Tibial nerve (tissue), 4 donors: ENCODE results near the gene BRIX1. TPM values are rescaled to one million over a fixed set of nuclear protein-coding genes. Genes with fewer than 3 reads are reported as not detected.

ENCODE experiments used
- DNase-seq, 2 donors: peaks; one replicate each; pipeline ENCODE4 v3.0.0-alpha.2; 2019; ENCODE audit warnings: low spot score in 2 of 2
- H3K27ac ChIP-seq, 4 donors: fragments of 200-600 bp; sonication (generic) in 3 of 4; one replicate each; pipeline ENCODE4 v1.5.1; 2017 to 2019; ENCODE audit warnings: mild to moderate bottlenecking in 1 of 4
- H3K27me3 ChIP-seq, 2 donors: fragments of 200-600 bp; sonication (generic) in 1 of 2; one replicate each; pipeline versions ENCODE4 v1.5.1 to v1.6.0; 2017 to 2019
- H3K36me3 ChIP-seq, 3 donors: fragments of 200-600 bp; sonication (generic); one replicate each; pipeline ENCODE4 v1.5.1; 2018 to 2019
- H3K4me1 ChIP-seq, 4 donors: fragments of 200-600 bp; sonication (generic) in 3 of 4; one replicate each; pipeline ENCODE4 v1.5.1; 2017 to 2019
- H3K4me3 ChIP-seq, 4 donors: fragments of 200-600 bp; sonication (generic) in 3 of 4; one replicate each; pipeline ENCODE4 v1.5.1; 2017 to 2019; ENCODE audit warnings: mild to moderate bottlenecking in 1 of 4, moderate library complexity in 1 of 4
- H3K9me3 ChIP-seq, 4 donors: fragments of 200-600 bp; sonication (generic) in 3 of 4; one replicate each; pipeline ENCODE4 v1.5.1; 2017 to 2019
- EP300 ChIP-seq, 2 donors: sonication (generic); formaldehyde crosslinking; IDR thresholded peaks; one replicate each; pipeline ENCODE4 v1.6.1; 2017; ENCODE audit warnings: antibody characterized with exemption in 2 of 2, mild to moderate bottlenecking in 1 of 2
- POLR2A ChIP-seq, 2 donors: fragments of 450-650 bp; IDR thresholded peaks; one replicate each; pipeline ENCODE4 v1.6.1; 2017; ENCODE audit warnings: antibody characterized with exemption in 2 of 2, mild to moderate bottlenecking in 2 of 2, moderate library complexity in 2 of 2
- WGBS, 2 donors: methylation state at CpG; one replicate each; pipeline ENCODE4 v1.1.5; 2018; 5-methylcytosine and 5-hydroxymethylcytosine counted together
- total RNA-seq, 4 donors: library from RNA; depleted of rRNA; stranded (reverse); fragments of >200 nt; gene quantifications; one replicate each; pipeline ENCODE4 v1.1.0, GENCODE V29; 2016
- TF ChIP-seq, protein P1 (sequence below), 5 experiments: fragments of 200-600 bp in 3 of 5; fragments of 450-650 bp in 2 of 5; sonication (generic) in 3 of 5; IDR thresholded peaks; one replicate each; pipeline ENCODE4 v1.5.1; 2016 to 2019; ENCODE audit warnings: antibody characterized with exemption in 5 of 5, mild to moderate bottlenecking in 3 of 5, moderate library complexity in 2 of 5

BRIX1 gene
- total RNA-seq, 4 donors from 2014 or later = 15.7 to 33.7 (median 22.5) TPM

- Histone ChIP-seq H3K4me1 (peaks cover 0 to 6% (median 0%) of the 10 kb centered on the region in 4 donors), H3K9me3 (no peaks in the 10 kb centered on the region), H3K36me3 (no peaks in the 10 kb centered on the region), H3K4me3 (no peak overlapping the region), H3K27me3 (no peaks in the 10 kb centered on the region), H3K27ac (no peak overlapping the region)
- WGBS, 2 donors = 52 to 60% methylated on average over 5 of the region's 5 CpGs
- peak in 1 of 2 donors; percentile 76 for TF ChIP-seq EP300 (IDR thresholded peaks at IDR 0.05)
- TF ChIP-seq, protein P1, sequence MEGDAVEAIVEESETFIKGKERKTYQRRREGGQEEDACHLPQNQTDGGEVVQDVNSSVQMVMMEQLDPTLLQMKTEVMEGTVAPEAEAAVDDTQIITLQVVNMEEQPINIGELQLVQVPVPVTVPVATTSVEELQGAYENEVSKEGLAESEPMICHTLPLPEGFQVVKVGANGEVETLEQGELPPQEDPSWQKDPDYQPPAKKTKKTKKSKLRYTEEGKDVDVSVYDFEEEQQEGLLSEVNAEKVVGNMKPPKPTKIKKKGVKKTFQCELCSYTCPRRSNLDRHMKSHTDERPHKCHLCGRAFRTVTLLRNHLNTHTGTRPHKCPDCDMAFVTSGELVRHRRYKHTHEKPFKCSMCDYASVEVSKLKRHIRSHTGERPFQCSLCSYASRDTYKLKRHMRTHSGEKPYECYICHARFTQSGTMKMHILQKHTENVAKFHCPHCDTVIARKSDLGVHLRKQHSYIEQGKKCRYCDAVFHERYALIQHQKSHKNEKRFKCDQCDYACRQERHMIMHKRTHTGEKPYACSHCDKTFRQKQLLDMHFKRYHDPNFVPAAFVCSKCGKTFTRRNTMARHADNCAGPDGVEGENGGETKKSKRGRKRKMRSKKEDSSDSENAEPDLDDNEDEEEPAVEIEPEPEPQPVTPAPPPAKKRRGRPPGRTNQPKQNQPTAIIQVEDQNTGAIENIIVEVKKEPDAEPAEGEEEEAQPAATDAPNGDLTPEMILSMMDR (IDR thresholded peaks at IDR 0.05) = no peak
- peak in 1 of 2 donors; percentile 69 for DNase-seq
Measured at GRCh38 chr5:34891981-34892380, 23.5 kb upstream of the BRIX1 start.

GRCh38 chr5:34892414-34892813 is 23.1 kb upstream of the BRIX1 start:
- no peak for DNase-seq
- no peaks in the 10 kb centered on the region for H3K9me3 ChIP-seq
- H3K4me3 ChIP-seq = no peak overlapping the region
- TF ChIP-seq EP300 (IDR thresholded peaks at IDR 0.05) (no peak), POLR2A (IDR thresholded peaks at IDR 0.05) (no peak)
- TF ChIP-seq, protein P1 (IDR thresholded peaks at IDR 0.05) = no peak
- 85 to 87% methylated on average over 6 of the region's 6 CpGs for WGBS, 2 donors
- H3K27me3 ChIP-seq = no peaks in the 10 kb centered on the region
- H3K4me1 ChIP-seq = peaks cover 0 to 6% (median 0%) of the 10 kb centered on the region in 4 donors
- no peaks in the 10 kb centered on the region for H3K36me3 ChIP-seq
- no peak overlapping the region for H3K27ac ChIP-seq

GRCh38 chr5:34894716-34895115 is 20.8 kb upstream of the BRIX1 start:
- DNase-seq = no peak
- Histone ChIP-seq H3K27ac (no peak overlapping the region), H3K36me3 (no peaks in the 10 kb centered on the region), H3K4me1 (peaks cover 0 to 11% (median 0%) of the 10 kb centered on the region in 4 donors), H3K9me3 (no peaks in the 10 kb centered on the region), H3K27me3 (no peaks in the 10 kb centered on the region), H3K4me3 (no peak overlapping the region)
- TF ChIP-seq EP300 (IDR thresholded peaks at IDR 0.05) (no peak), POLR2A (IDR thresholded peaks at IDR 0.05) (no peak)
- TF ChIP-seq, protein P1 (IDR thresholded peaks at IDR 0.05) = no peak
- 96 to 98% methylated on average over 1 of the region's 1 CpG for WGBS, 2 donors

- Histone ChIP-seq H3K27me3 (no peaks in the 10 kb centered on the region), H3K9me3 (no peaks in the 10 kb centered on the region), H3K4me1 (peaks cover 0 to 11% (median 0%) of the 10 kb centered on the region in 4 donors), H3K27ac (no peak overlapping the region), H3K4me3 (no peak overlapping the region), H3K36me3 (no peaks in the 10 kb centered on the region)
- DNase-seq = no peak
- WGBS, 2 donors = 92 to 96% methylated on average over 2 of the region's 2 CpGs
- TF ChIP-seq, protein P1 (IDR thresholded peaks at IDR 0.05) = no peak
- TF ChIP-seq EP300 (IDR thresholded peaks at IDR 0.05) (no peak), POLR2A (IDR thresholded peaks at IDR 0.05) (no peak)
Measured at GRCh38 chr5:34895641-34896419, 19.7 kb upstream of the BRIX1 start.

- no peak overlapping the region for H3K4me3 ChIP-seq
- no peaks in the 10 kb centered on the region for H3K9me3 ChIP-seq
- peaks cover 0 to 5% (median 0%) of the 10 kb centered on the region in 4 donors for H3K4me1 ChIP-seq
- no peak overlapping the region for H3K27ac ChIP-seq
- DNase-seq = no peak
- no peaks in the 10 kb centered on the region for H3K36me3 ChIP-seq
- TF ChIP-seq, protein P1 (IDR thresholded peaks at IDR 0.05) = no peak
- TF ChIP-seq EP300 (IDR thresholded peaks at IDR 0.05) (no peak), POLR2A (IDR thresholded peaks at IDR 0.05) (no peak)
- H3K27me3 ChIP-seq = no peaks in the 10 kb centered on the region
Measured at GRCh38 chr5:34897646-34898045, 17.9 kb upstream of the BRIX1 start.
